IMR-90 (cell line): ENCODE results near the gene CRY2. TPM values are rescaled to one million over a fixed set of nuclear protein-coding genes. Genes with fewer than 3 reads are reported as not detected.

Source experiments
- ATAC-seq: fragments of 200-7000 bp; cut with Tn5 transposase; 2 replicates; pipeline ENCODE4 v1.9.1; 2020; ENCODE audit warnings: low read depth, mild to moderate bottlenecking, moderate library complexity
- BruUV-seq: library from RNA; stranded (reverse); fragments of 400-500 nt; replicated peaks from 2 replicates; lab custom pipeline; 2021; lab: Mats Ljungman, UMichigan
- CTCF ChIA-PET: fragments of 300-600 bp; formaldehyde crosslinking; extraction: SDS; loops from one replicate; lab custom pipeline; 2021; ENCODE audit warnings: antibody characterized with exemption; lab: Yijun Ruan, JAX
- POLR2A ChIA-PET: fragments of 300-600 bp; sonication (Branson Sonifier 250); formaldehyde crosslinking; loops from one replicate; lab custom pipeline; 2022; ENCODE audit warnings: antibody characterized with exemption; ENCODE audit not compliant: unreplicated experiment; lab: Charles Lee
- DNase-seq: peaks from one replicate; pipeline ENCODE4 v3.0.0; 2013
- H2AFZ ChIP-seq: replicated peaks from 2 replicates; pipeline ENCODE3; 2013; ENCODE audit warnings: low read length, mild to moderate bottlenecking; ENCODE audit not compliant: poor library complexity
- H2AK5ac ChIP-seq: 2 replicates; pipeline ENCODE4 v1.6.1; 2013; ENCODE audit warnings: low read depth, low read length, inconsistent platforms
- H2AK9ac ChIP-seq: replicated peaks from 2 replicates; pipeline ENCODE3; 2013; ENCODE audit warnings: mild to moderate bottlenecking, low read depth, low read length, moderate library complexity; ENCODE audit not compliant: poor library complexity
- H2BK120ac ChIP-seq: 2 replicates; pipeline ENCODE4 v1.6.1; 2013; ENCODE audit warnings: low read depth, low read length, inconsistent platforms
- H2BK15ac ChIP-seq: 3 replicates; pipeline ENCODE4 v1.6.1; 2013; ENCODE audit warnings: low read depth, low read length, inconsistent platforms
- H2BK20ac ChIP-seq: 2 replicates; pipeline ENCODE4 v1.6.1; 2013; ENCODE audit warnings: low read depth, mild to moderate bottlenecking, inconsistent platforms, low read length, moderate library complexity
- H2BK5ac ChIP-seq: 2 replicates; pipeline ENCODE4 v1.6.1; 2013; ENCODE audit warnings: mild to moderate bottlenecking, low read depth, low read length, inconsistent platforms; ENCODE audit not compliant: poor library complexity, severe bottlenecking
- H3K14ac ChIP-seq: replicated peaks from 2 replicates; pipeline ENCODE4 v1.6.1; 2013; ENCODE audit warnings: low read depth, low read length, inconsistent platforms
- H3K18ac ChIP-seq: 2 replicates; pipeline ENCODE4 v1.6.1; 2013; ENCODE audit warnings: low read depth, low read length, control low read depth
- H3K23ac ChIP-seq: 2 replicates; pipeline ENCODE4 v1.6.1; 2013; ENCODE audit warnings: low read depth, low read length, inconsistent platforms
- H3K27ac ChIP-seq: 2 replicates; pipeline ENCODE4 v1.5.1; 2013; ENCODE audit warnings: mild to moderate bottlenecking, control low read depth, low read length; ENCODE audit not compliant: insufficient read depth
- H3K27me3 ChIP-seq: 2 replicates; pipeline ENCODE4 v1.6.1; 2013; ENCODE audit warnings: low read length; ENCODE audit not compliant: control insufficient read depth, insufficient read depth
- H3K36me3 ChIP-seq: 2 replicates; pipeline ENCODE4 v1.6.1; 2013; ENCODE audit warnings: low read length, mixed read lengths; ENCODE audit not compliant: control insufficient read depth, insufficient read depth
- H3K4ac ChIP-seq: 2 replicates; pipeline ENCODE4 v1.6.1; 2013; ENCODE audit warnings: low read depth, low read length, inconsistent platforms
- H3K4me1 ChIP-seq: 2 replicates; pipeline ENCODE4 v1.6.1; 2013; ENCODE audit warnings: low read length, mixed read lengths; ENCODE audit not compliant: control insufficient read depth, insufficient read depth
- H3K4me2 ChIP-seq: 2 replicates; pipeline ENCODE4 v1.6.1; 2013; ENCODE audit warnings: low read depth, mild to moderate bottlenecking, control low read depth, low read length, moderate library complexity
- H3K4me3 ChIP-seq: 2 replicates; pipeline ENCODE4 v1.5.1; 2013; ENCODE audit warnings: low read depth, mild to moderate bottlenecking, control low read depth, low read length, moderate library complexity; ENCODE audit not compliant: insufficient read depth
- H3K56ac ChIP-seq: 2 replicates; pipeline ENCODE4 v1.6.1; 2013; ENCODE audit warnings: low read length, inconsistent platforms; ENCODE audit not compliant: insufficient read depth; ENCODE audit errors: extremely low read depth
- H3K79me1 ChIP-seq, 2 experiments: 2 replicates each; pipeline ENCODE4 v1.6.1; 2013; ENCODE audit warnings: low read length in 2 of 2, inconsistent platforms in 1 of 2, low read depth in 1 of 2
- H3K9ac ChIP-seq: 2 replicates; pipeline ENCODE4 v1.6.1; 2013; ENCODE audit warnings: low read depth, low read length, control low read depth
- H3K9me1 ChIP-seq: 2 replicates; pipeline ENCODE4 v1.6.1; 2013; ENCODE audit warnings: low read length, inconsistent platforms; ENCODE audit not compliant: insufficient read depth
- H3K9me3 ChIP-seq: 2 replicates; pipeline ENCODE4 v1.6.1; 2013; ENCODE audit warnings: low read length; ENCODE audit not compliant: control insufficient read depth, insufficient read depth
- H4K20me1 ChIP-seq: 2 replicates; pipeline ENCODE4 v1.6.1; 2013; ENCODE audit warnings: low read length, inconsistent platforms; ENCODE audit not compliant: insufficient read depth
- H4K5ac ChIP-seq: 2 replicates; pipeline ENCODE4 v1.6.1; 2013; ENCODE audit warnings: mild to moderate bottlenecking, low read depth, low read length, control low read depth
- H4K8ac ChIP-seq, 2 experiments: 2 replicates each; pipeline ENCODE4 v1.6.1; 2013; ENCODE audit warnings: low read depth in 2 of 2, low read length in 2 of 2, control low read depth in 1 of 2, inconsistent platforms in 1 of 2
- H4K91ac ChIP-seq: 2 replicates; pipeline ENCODE4 v1.6.1; 2013; ENCODE audit warnings: low read depth, low read length, inconsistent platforms; ENCODE audit not compliant: insufficient read depth
- BHLHE40 ChIP-seq: fragments of 150-350 bp; IDR thresholded peaks from 2 replicates; pipeline ENCODE4 v1.6.1; 2016; ENCODE audit warnings: mild to moderate bottlenecking, low read depth, low read length
- CEBPB ChIP-seq: IDR thresholded peaks from 2 replicates; pipeline ENCODE4 v1.6.1; 2012; ENCODE audit warnings: low read depth, low read length, improper control_type of control experiment
- CHD1 ChIP-seq: IDR thresholded peaks from 2 replicates; pipeline ENCODE4 v1.6.1; 2012; ENCODE audit warnings: low read depth, low read length, improper control_type of control experiment
- CTCF ChIP-seq: conservative IDR thresholded peaks from 2 replicates; pipeline ENCODE4 v1.5.1; 2012; ENCODE audit warnings: mild to moderate bottlenecking, low read depth, low read length, improper control_type of control experiment
- ELK1 ChIP-seq: fragments of 150-350 bp; IDR thresholded peaks from 2 replicates; pipeline ENCODE4 v1.6.1; 2016; ENCODE audit warnings: low read depth, mild to moderate bottlenecking, low read length, moderate library complexity, borderline replicate concordance
- FOS ChIP-seq: fragments of 150-350 bp; IDR thresholded peaks from 2 replicates; pipeline ENCODE4 v1.6.1; 2016; ENCODE audit warnings: low read depth, low read length
- MAFK ChIP-seq: IDR thresholded peaks from 2 replicates; pipeline ENCODE4 v1.6.1; 2012; ENCODE audit warnings: low read depth, low read length, improper control_type of control experiment
- MAZ ChIP-seq: IDR thresholded peaks from 2 replicates; pipeline ENCODE4 v1.6.1; 2012; ENCODE audit warnings: low read depth, mild to moderate bottlenecking, low read length, improper control_type of control experiment, moderate library complexity, borderline replicate concordance
- MXI1 ChIP-seq: IDR thresholded peaks from 2 replicates; pipeline ENCODE4 v1.6.1; 2012; ENCODE audit warnings: low read depth, mild to moderate bottlenecking, low read length, moderate library complexity, borderline replicate concordance
- NFE2L2 ChIP-seq: fragments of 150-350 bp; IDR thresholded peaks from 2 replicates; pipeline ENCODE4 v1.6.1; 2016; ENCODE audit warnings: low read depth, mild to moderate bottlenecking, low read length
- POLR2A ChIP-seq: IDR thresholded peaks from 2 replicates; pipeline ENCODE4 v1.6.1; 2012; ENCODE audit warnings: mild to moderate bottlenecking, low read depth, low read length
- RAD21 ChIP-seq: IDR thresholded peaks from 2 replicates; pipeline ENCODE4 v1.6.1; 2012; ENCODE audit warnings: low read length, improper control_type of control experiment
- RCOR1 ChIP-seq: IDR thresholded peaks from 2 replicates; pipeline ENCODE4 v1.6.1; 2012; ENCODE audit warnings: mild to moderate bottlenecking, low read length, improper control_type of control experiment; ENCODE audit not compliant: insufficient replicate concordance
- RFX5 ChIP-seq: IDR thresholded peaks from 2 replicates; pipeline ENCODE4 v1.8.0; 2012; ENCODE audit warnings: low read depth, mild to moderate bottlenecking, low read length, moderate library complexity
- SMC3 ChIP-seq: fragments of 150-350 bp; IDR thresholded peaks from 2 replicates; pipeline ENCODE4 v1.6.1; 2016; ENCODE audit warnings: low read depth, mild to moderate bottlenecking, antibody characterized with exemption, low read length, moderate library complexity
- USF2 ChIP-seq: fragments of 150-350 bp; IDR thresholded peaks from 2 replicates; pipeline ENCODE4 v1.6.1; 2017; ENCODE audit warnings: mild to moderate bottlenecking, antibody characterized with exemption, low read length, low read depth
- WGBS, 2 experiments: methylation state at CpG; one replicate each; pipeline versions ENCODE4 v1.1.5 to v1.1.7; 2013; ENCODE audit warnings: missing lambda C conversion rate in 2 of 2; ENCODE audit not compliant: insufficient read length in 1 of 2; ENCODE audit errors: extremely low coverage in 2 of 2; 5-methylcytosine and 5-hydroxymethylcytosine counted together
- dilution Hi-C: fragments of 300-500 bp; cut with HindIII; formaldehyde crosslinking; loops from one replicate; pipeline ENCODE4 v1.14.3; 2018; ENCODE audit warnings: low sequenced_read_pairs; ENCODE audit not compliant: unreplicated experiment
- in situ Hi-C: fragments of 300-500 bp; cut with MboI; formaldehyde crosslinking; loops from 3 replicates; pipeline ENCODE4 v1.14.3; 2019; ENCODE audit warnings: low sequenced_read_pairs, inconsistent platforms, mixed read lengths
- intact Hi-C: fragments of 100-400 bp; cut with micrococcal nuclease; formaldehyde crosslinking; loops from 2 replicates; pipeline ENCODE4 v1.10.0; 2022
- polyA plus RNA-seq, 3 experiments: library from polyadenylated mRNA; depleted of rRNA; stranded (reverse); fragments of >200 nt; gene quantifications; 2 replicates each; pipeline ENCODE4 v1.2.3, GENCODE V29; 2012; ENCODE audit warnings: low replicate concordance in 1 of 3
- total RNA-seq: library from RNA; depleted of rRNA; stranded (reverse); fragments of >200 nt; gene quantifications from 2 replicates; pipeline ENCODE4 v1.2.3, GENCODE V29; 2012

Gene CRY2
- total and polyA plus RNA-seq, 2 of the 4 experiments (the other 2 are of a cell fraction): 12.2 to 13.1 TPM

- Histone ChIP-seq H3K27ac (no peak overlapping the region), H3K23ac (no peak overlapping the region), H3K14ac (no peak overlapping the region), H3K56ac (no peak overlapping the region), H3K4me3 (no peak overlapping the region), H3K79me1 (peaks cover 0 to 4% of the 10 kb centered on the region in 2 experiments; a peak in 1 of 4 replicates), H2AK9ac (no peak overlapping the region), H2AK5ac (no peak overlapping the region), H2BK20ac (no peak overlapping the region), H2AFZ (peak overlapping the region; percentile 96), H3K4me2 (no peak overlapping the region), H2BK5ac (no peak overlapping the region), H3K18ac (no peak overlapping the region), H4K8ac (no peak overlapping the region), H2BK15ac (no peak overlapping the region), H3K27me3 (peaks cover 26% of the 10 kb centered on the region), H4K91ac (no peak overlapping the region), H3K4ac (no peak overlapping the region), H3K4me1 (peaks cover 7% of the 10 kb centered on the region; the same call in 1 of the 2 replicates), H4K20me1 (peaks cover 19% of the 10 kb centered on the region), H3K36me3 (peaks cover 9% of the 10 kb centered on the region), H3K9me1 (no peaks in the 10 kb centered on the region; the same call in 1 of the 2 replicates), H3K9me3 (no peaks in the 10 kb centered on the region), H4K5ac (no peak overlapping the region), H3K9ac (no peak overlapping the region), H2BK120ac (no peak overlapping the region)
- DNase-seq: no peak
- BruUV-seq: no TSS peak
- WGBS, 2 experiments: 0% methylated on average over 1 of the region's 3 CpGs; no CpG with 5 or more reads in 1 of the 2 experiments
- intact Hi-C loops (no loop called here), in situ Hi-C loops (no loop called here), dilution Hi-C loops (no loop called here)
- CTCF ChIA-PET: interaction anchor here (1.3 kb wide), 1 partner anchor 27 kb away, joined by 3 read pairs; no protein-coding TSS in a partner anchor
- POLR2A ChIA-PET: no interaction called here
- TF ChIP-seq USF2 (no peak), RCOR1 (no peak), POLR2A (no peak), RFX5 (no peak), MAFK (no peak), RAD21 (no peak), CHD1 (no peak), CTCF (no peak), MXI1 (no peak), ELK1 (no peak), BHLHE40 (no peak), MAZ (no peak), NFE2L2 (no peak), FOS (no peak), CEBPB (no peak), SMC3 (no peak)
- ATAC-seq: no peak
These were observed 51.8 kb downstream of the CRY2 start for GRCh38 chr11:45899086-45899447.
